GM18499 (cell line): ENCODE measurements around the gene LTN1.
"Not testable (repeated sequence)": the region's sequence is repeated elsewhere in the genome, so short reads cannot be mapped to it uniquely, and the experiment has no call there.

Experiments
- ATAC-seq: cut with Tn5 transposase; IDR thresholded peaks from one replicate; pipeline ENCODE4 v1.9.1; 2021; ENCODE audit warnings: moderate number of reproducible peaks; ENCODE audit not compliant: insufficient read depth, unreplicated experiment

Gene LTN1, protein sequence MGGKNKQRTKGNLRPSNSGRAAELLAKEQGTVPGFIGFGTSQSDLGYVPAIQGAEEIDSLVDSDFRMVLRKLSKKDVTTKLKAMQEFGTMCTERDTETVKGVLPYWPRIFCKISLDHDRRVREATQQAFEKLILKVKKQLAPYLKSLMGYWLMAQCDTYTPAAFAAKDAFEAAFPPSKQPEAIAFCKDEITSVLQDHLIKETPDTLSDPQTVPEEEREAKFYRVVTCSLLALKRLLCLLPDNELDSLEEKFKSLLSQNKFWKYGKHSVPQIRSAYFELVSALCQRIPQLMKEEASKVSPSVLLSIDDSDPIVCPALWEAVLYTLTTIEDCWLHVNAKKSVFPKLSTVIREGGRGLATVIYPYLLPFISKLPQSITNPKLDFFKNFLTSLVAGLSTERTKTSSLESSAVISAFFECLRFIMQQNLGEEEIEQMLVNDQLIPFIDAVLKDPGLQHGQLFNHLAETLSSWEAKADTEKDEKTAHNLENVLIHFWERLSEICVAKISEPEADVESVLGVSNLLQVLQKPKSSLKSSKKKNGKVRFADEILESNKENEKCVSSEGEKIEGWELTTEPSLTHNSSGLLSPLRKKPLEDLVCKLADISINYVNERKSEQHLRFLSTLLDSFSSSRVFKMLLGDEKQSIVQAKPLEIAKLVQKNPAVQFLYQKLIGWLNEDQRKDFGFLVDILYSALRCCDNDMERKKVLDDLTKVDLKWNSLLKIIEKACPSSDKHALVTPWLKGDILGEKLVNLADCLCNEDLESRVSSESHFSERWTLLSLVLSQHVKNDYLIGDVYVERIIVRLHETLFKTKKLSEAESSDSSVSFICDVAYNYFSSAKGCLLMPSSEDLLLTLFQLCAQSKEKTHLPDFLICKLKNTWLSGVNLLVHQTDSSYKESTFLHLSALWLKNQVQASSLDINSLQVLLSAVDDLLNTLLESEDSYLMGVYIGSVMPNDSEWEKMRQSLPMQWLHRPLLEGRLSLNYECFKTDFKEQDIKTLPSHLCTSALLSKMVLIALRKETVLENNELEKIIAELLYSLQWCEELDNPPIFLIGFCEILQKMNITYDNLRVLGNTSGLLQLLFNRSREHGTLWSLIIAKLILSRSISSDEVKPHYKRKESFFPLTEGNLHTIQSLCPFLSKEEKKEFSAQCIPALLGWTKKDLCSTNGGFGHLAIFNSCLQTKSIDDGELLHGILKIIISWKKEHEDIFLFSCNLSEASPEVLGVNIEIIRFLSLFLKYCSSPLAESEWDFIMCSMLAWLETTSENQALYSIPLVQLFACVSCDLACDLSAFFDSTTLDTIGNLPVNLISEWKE (N-terminal part only)

DNA sequence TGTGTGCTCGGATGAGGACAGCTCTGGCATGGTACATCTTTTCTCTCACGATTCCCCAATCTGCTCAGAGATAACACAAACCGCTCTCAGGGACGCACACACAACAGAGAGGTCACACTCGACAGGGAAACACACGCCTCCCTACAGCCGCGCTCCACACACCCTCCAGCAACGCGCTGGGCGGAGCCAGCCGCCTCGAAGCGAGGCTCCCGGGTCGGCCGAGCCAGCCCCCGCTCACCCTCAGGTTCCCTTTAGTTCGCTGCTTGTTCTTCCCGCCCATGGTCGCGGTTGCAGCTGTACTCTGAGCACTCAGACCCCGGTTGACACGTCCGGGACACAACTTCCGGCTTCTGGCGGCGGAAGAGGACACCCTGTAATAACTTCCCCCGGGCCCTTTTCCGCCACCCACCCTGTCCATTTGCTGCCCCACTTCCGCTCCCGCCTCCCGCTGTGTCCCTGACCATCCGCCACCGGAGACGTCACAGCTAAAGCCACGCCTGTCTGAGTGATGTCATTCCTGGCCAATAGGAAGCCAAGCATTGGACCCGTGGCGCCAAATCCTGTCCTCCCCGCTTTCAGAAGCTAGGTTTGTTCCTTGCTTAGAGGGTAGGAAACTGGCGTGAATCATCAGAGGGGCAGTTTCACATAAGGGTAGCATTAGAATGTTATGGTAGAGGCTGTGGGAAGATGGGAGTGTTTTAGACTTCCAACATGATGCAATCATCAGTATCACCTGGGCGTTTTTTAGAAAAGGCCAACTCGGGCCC lies at the start of gene LTN1:
LTN1 (minus strand) TSS at position 352 of the 767 bp plus-strand sequence; CDS start at position 280, 72 bp downstream.
- ATAC-seq, result peak; percentile 97

DNA sequence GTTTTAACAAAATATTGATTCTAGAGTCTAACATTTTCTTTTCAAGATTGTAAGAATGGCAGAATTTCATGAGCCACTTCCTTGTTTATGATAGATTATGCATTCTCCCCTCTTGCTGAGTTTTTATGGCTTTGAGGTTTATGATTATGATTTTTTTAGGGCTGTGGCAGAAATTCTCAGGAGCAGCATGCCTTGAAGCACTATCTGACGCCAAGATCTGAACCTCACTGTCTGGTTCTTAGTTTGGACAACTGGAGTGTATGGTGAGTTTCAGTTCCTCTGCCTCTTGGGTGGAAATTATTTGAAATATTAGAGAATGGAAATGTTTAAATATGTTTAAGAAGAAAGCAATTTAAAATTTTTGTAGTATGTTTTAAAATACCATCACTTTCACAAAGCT lies 42.0 kb upstream of the LTN1 start:
- no peak for ATAC-seq

DNA sequence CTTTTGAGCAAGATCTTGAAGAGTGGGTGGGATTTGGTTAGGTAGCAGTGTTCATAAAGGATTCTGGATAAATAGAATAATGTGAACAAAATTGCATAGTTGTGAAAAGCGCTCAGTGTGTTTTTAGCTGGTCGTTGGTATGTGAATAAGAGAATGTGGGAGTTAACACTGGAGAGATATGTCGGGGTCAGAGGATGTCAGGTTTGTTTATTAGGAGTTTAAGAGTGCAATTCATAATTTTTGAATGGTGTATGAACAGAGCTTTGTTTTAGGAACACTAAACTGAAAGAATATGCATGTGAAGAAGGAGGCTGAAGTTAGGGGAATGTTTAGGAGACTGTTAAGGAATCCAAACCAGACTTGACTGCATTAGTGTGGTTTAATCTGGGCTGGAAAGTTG lies 41.2 kb upstream of the LTN1 start:
- no peak for ATAC-seq

DNA sequence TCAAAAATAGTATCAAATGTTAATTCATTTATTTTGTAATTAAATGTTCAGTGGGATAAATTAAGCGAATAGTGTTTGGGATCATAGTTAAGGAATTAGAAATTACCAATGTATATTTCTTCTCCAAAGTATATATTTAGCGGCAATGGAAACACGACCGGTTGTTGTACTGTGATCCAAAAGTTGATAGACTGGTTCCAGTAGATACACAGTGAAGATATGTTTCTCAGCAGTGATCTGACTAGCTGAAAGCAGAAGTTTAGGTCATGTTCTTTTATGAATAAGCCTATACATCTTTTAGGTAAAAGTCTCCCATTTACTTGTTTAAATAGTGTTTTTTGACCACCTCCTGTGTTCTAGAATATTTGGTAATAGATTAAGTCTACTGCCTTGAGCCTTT lies 40.6 kb upstream of the LTN1 start:
- ATAC-seq, result no peak

GRCh38 chr21:29030909-29031308 lies 38.2 kb upstream of the LTN1 start:
- no peak for ATAC-seq

GRCh38 chr21:29029524-29029923 lies 36.8 kb upstream of the LTN1 start:
- no peak for ATAC-seq

- ATAC-seq, result no peak
These were observed 32.6 kb upstream of the LTN1 start for GRCh38 chr21:29025328-29025713.

DNA sequence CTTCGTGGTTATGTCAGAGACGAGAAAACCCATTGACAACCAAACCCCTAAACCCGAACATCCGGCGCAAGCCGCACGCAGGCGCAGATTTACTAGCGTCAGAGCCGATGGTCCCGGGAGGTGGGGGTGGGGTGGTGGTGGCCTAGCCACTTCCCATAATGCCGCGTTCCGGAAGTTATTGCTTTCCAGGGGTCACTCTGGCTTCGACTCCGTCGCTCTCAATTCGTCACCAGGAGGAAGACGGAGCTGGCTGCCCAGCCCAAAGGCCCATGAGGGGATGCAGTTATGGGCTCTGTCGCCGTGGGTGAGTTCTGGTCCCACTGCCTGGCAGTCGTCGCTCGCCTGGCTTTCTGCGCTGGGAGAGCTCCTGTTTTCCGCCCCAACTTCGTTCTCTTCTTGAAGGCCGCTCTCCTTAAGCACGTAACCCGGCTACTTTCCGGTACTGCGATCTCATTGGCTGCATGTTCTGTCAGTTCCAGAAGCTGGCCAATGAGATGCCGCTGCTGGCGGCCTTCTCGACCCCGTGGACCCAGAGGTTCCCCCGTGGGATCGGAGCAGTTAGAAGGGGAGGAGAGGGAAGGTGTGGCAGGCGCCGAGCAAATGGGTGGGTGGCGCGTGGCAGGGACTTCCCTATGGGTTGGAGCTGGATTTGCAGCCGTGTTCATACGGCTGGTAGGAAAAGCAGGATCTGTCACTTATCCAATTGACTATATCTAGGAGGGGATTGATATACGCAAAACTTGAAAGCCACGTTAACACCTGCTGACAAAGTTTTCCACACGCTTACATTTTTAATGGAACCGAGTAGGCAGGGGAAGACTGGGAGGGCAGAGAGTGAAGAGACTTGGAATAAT lies 32.0 kb upstream of the LTN1 start, which contains the start of gene USP16:
USP16 (plus strand) TSS at position 195 of the 854 bp plus-strand sequence. CDS start 3,246 bp downstream, outside the sequence.
- peak; percentile 91 for ATAC-seq

DNA sequence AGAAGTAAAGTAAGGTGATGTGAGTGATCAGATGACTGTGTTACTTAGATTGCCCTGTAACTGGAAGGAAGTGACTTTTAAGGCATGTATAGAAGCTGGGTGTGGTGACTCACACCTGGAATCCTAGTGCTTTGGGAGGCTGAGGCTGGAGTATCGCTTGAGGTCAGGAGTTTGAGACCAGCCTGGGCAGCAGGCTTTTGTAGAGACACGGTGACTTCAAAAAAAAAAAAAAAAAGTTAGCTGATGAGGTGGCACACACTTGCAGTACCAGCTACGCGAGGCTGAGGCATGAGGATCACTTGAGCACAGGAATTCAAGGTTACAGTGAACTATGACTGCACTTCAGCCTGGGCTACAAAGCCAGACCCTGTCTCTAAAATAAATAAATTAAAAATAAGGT lies 29.5 kb upstream of the LTN1 start:
- no peak for ATAC-seq

DNA sequence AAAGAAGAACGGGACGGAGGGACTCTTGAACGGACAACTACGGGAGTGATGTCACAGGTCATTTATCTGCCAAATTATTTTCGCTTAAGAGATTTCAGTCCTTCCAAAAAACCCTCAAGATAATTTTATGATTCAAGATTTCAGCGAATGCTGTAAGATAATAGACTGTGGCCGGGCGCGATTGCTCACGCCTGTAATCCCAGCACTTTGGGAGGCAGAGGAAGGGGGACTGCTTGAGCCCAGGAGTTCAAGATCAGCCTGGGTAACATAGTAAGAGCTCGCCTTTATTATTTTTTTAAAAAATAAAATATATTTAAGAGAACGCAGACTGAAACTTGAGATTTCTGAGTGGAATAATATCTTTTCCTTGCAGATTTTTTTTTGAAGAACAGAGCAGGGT lies 25.9 kb upstream of the LTN1 start:
- no peak for ATAC-seq

DNA sequence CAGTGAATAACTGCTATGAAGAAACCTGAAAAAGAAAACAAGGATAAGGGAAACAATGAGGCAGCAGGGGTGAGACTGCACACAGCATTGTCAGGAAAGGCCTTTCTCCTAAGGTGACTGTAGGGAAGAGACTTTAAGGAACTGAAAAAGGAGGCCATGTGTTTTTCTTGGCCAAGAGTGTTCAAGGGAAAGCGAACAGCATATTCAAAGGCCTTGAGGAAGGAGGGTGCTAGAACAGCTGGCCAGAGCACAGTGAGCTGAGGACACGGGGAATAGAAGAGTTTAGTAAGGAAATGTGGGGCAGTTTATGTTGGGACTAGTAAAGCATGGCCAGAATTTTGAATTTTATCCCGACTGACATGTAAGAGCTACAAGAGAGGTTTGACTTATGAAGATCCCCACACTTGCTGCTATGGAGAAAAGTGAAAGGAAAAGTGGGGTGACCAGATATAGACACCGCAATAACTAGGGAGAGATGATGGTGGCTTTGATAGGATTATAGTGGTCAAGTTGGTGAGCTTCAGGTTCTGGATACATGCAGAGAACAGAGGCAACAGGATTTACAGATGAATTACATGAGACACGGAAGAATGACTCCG lies 25.1 kb upstream of the LTN1 start:
- ATAC-seq, result no peak

DNA sequence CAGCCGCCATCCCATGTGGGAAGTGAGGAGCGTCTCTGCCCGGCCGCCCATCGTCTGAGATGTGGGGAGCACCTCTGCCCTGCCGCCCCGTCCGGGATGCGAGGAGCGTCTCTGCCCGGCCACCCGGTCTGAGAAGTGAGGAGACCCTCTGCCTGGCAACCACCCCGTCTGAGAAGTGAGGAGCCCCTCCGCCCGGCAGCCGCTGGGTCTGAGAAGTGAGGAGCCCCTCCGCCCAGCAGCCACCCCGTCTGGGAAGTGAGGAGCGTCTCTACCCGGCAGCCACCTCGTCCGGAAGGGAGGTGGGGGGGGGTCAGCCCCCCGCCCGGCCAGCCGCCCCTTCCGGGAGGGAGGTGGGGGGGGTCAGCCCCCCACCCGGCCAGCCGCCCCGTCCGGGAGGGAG lies 18.6 kb upstream of the LTN1 start:
- ATAC-seq, result not testable (repeated sequence)

GRCh38 chr21:29008367-29008766 lies 15.7 kb upstream of the LTN1 start:
- no peak for ATAC-seq

- no peak for ATAC-seq
These were observed 15.1 kb upstream of the LTN1 start for GRCh38 chr21:29007810-29008209.

DNA sequence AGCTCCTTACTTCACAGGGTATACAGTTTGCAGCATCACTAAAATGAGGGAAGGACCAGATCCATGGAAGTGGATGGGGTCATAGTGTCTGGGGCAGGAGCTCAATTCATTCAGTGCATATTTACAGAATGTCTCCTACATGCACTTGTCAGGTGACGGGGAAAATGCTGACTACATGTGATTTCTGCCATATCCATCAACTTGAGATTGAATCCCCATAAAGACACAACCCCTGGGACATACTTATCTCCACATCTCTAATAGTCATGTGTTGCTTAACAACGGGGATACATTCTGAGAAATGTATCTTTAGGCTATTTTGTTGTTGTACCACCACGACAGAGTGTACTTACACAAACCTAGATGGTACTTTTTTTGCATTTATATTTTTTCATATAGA lies 14.5 kb upstream of the LTN1 start:
- no peak for ATAC-seq

DNA sequence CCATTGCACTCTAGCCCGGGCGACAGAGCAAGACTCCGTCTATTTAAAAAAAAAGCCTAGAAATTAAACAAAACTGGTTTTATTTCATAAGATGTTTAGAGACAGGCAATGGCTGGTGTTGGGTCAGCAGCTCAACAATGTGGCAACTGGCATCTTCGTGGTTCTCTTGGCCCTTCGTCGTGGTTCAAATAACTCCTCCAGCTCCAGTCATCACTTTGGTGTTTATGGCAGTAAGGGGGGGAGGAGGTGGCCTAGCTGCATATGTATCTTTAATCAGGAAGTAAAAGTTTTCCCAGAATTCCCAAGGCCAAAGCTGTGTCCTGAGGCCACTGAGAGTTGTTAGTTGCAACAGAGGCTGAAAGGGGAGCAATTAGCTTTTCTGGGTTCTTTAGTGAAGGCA lies 13.0 kb upstream of the LTN1 start:
- ATAC-seq, result no peak

DNA sequence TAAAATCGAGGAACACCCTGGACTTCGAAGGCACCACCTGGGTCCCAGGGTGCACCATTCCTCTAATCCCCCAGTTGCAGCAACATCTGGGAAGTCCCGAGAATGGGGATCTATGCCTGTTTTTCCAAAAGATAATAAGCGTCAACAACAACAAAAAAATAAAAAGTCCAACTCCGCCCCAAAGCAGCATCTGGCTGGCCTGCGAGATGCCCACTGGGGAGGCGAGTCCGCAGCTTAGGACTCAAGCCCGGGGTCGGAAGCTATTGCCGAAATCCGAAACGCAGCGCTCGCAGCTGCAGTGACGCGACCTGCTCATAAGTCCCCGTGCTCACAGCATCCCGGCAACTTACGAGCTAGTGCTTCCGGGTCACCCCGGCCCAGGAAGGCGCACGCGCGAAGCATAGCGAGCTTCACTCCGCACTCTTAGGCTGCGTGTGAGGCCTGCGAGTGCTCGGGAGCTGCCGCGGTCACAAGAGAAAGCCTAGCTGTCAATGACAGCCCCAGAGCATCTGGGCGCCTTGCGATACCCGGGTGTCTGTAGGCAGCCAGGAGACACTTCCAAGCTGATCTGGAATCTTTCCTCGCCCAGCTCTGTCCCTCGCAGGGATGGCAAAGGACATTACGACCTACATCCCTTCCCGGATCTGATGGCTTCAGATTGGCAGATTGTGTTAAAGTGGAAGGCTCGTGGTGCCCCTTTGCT lies 9.9 kb upstream of the LTN1 start:
- ATAC-seq, result peak; percentile 99

GRCh38 chr21:28993293-28993629 lies 584 bp upstream of the LTN1 start:
- no peak for ATAC-seq
